ENCODE data around the gene ALG1L2. TPM values are rescaled to one million over a fixed set of nuclear protein-coding genes. Genes with fewer than 3 reads are reported as not detected.

The ALG1L2 gene
- total and polyA plus RNA-seq, 2 of the 8 experiments (the other 6 are each of a cell fraction or from before 2014, with no cell fraction given), result 0.15 to 1.7 TPM

- Histone ChIP-seq H3K36me3 (ENCODE audit: control insufficient read depth in 2 of 4, insufficient read depth in 4 of 4, low read length in 3 of 4) (no peaks in the 10 kb centered on the region), H2AK5ac (ENCODE audit: low read depth, low read length) (no peak overlapping the region), H2BK120ac (replicated peaks; ENCODE audit: low read depth, low read length) (no peak overlapping the region), H3K9me3 (ENCODE audit: insufficient read depth in 2 of 2, low read depth in 1 of 2, low read length in 1 of 2) (no peaks in the 10 kb centered on the region), H3K18ac (ENCODE audit: extremely low read depth, low read length) (no peak overlapping the region), H2BK12ac (ENCODE audit: low read depth, low read length) (no peak overlapping the region), H4K20me1 (replicated peaks in 1 of 2; ENCODE audit: control insufficient read depth in 1 of 2, insufficient read depth in 2 of 2, low read length in 2 of 2) (no peaks in the 10 kb centered on the region), H3K27ac (ENCODE audit: low read depth, low read length) (no peak overlapping the region), H4K8ac (ENCODE audit: extremely low read depth, insufficient read depth, low read length) (no peak overlapping the region), H3K23me2 (ENCODE audit: low read depth, low read length) (peaks cover 3% of the 10 kb centered on the region; the same call in 1 of the 2 replicates), H2BK15ac (ENCODE audit: low read length) (no peak overlapping the region), H4K91ac (replicated peaks; ENCODE audit: insufficient read length, low read length) (no peak overlapping the region), H3K27me3 (replicated peaks in 1 of 4; ENCODE audit: control insufficient read depth in 3 of 4, extremely low read depth in 1 of 4, insufficient read depth in 3 of 4, low read length in 3 of 4) (no peaks in the 10 kb centered on the region), H3K79me1 (ENCODE audit: low read depth, low read length) (no peaks in the 10 kb centered on the region), H3K56ac (replicated peaks; ENCODE audit: insufficient read length, low read depth, low read length) (no peak overlapping the region), H3K4me2 (ENCODE audit: insufficient read depth in 1 of 2, low read depth in 2 of 2, low read length in 2 of 2) (no peak overlapping the region), H3K9ac (replicated peaks in 1 of 4; ENCODE audit: extremely low read depth in 1 of 4, low read depth in 3 of 4, low read length in 3 of 4) (no peak overlapping the region), H2BK20ac (ENCODE audit: low read length) (no peak overlapping the region), H3K4me1 (replicated peaks in 1 of 4; ENCODE audit: control insufficient read depth in 3 of 4, insufficient read depth in 4 of 4, low read length in 3 of 4) (no peaks in the 10 kb centered on the region), H2AFZ (ENCODE audit: low read length) (no peak overlapping the region), H3K79me2 (ENCODE audit: control insufficient read depth in 1 of 2, insufficient read depth in 2 of 2, low read length in 2 of 2) (no peaks in the 10 kb centered on the region), H3K4ac (replicated peaks; ENCODE audit: insufficient read length, low read depth, low read length) (no peak overlapping the region), H2BK5ac (ENCODE audit: low read depth, low read length) (no peak overlapping the region), H3K23ac (ENCODE audit: insufficient read length) (no peak overlapping the region), H3K4me3 (ENCODE audit: extremely low read depth in 1 of 4, insufficient read depth in 2 of 4, low read depth in 3 of 4, low read length in 4 of 4) (no peak overlapping the region), H4K5ac (ENCODE audit: insufficient read length, low read depth, low read length) (no peak overlapping the region), H3K14ac (ENCODE audit: insufficient read length) (no peak overlapping the region)
- ChIA-PET POLR2A (ENCODE audit: partially characterized antibody) (no interaction called here), CTCF (ENCODE audit: partially characterized antibody) (no interaction called here)
- 73% methylated on average over 6 of the region's 6 CpGs; no CpG with 5 or more reads in 1 of the 2 experiments for WGBS, 2 experiments (ENCODE audit: extremely low coverage in 1 of 2, insufficient coverage in 1 of 2, insufficient read length in 1 of 2, insufficient replicate concordance in 2 of 2, low coverage in 1 of 2, low lambda C conversion rate in 2 of 2, missing lambda C conversion rate in 1 of 2)
- FAIRE-seq, result no peak
- no peak for DNase-seq (ENCODE audit: low read depth in 1 of 2, low spot score in 2 of 2)
- TF ChIP-seq CTCF (IDR thresholded peaks at IDR 0.05; ENCODE audit: control extremely low read depth in 1 of 3, insufficient read depth in 1 of 3, low read depth in 1 of 3, low read length in 3 of 3), result no peak
- no peak for TF ChIP-seq RNF2 (IDR thresholded peaks at IDR 0.05; ENCODE audit: borderline replicate concordance, low read depth, low read length, missing control alignments, poor library complexity, severe bottlenecking)
- no peak for TF ChIP-seq PHF8 (conservative IDR thresholded peaks at IDR 0.05; ENCODE audit: low read depth, low read length)
- no peak for TF ChIP-seq TAF7 (optimal IDR thresholded peaks at IDR 0.05; ENCODE audit: borderline replicate concordance, low read depth, low read length)
- no peak for TF ChIP-seq FOSL1 (IDR thresholded peaks at IDR 0.05; ENCODE audit: insufficient read depth, low read depth, low read length)
- no peak for TF ChIP-seq SP2 (IDR thresholded peaks at IDR 0.05; ENCODE audit: low read length)
- TF ChIP-seq HDAC6 (IDR thresholded peaks at IDR 0.05; ENCODE audit: low read depth, low read length), result no peak
- no peak for TF ChIP-seq RFX5 (IDR thresholded peaks at IDR 0.05; ENCODE audit: borderline replicate concordance, low read depth, low read length)
- TF ChIP-seq CHD2 (IDR thresholded peaks at IDR 0.05; ENCODE audit: low read length), result no peak
- no peak for TF ChIP-seq EZH2 (IDR thresholded peaks at IDR 0.05; ENCODE audit: low read depth, low read length, severe bottlenecking)
- TF ChIP-seq GABPA (IDR thresholded peaks at IDR 0.05; ENCODE audit: borderline replicate concordance, insufficient read depth, low read length), result no peak
- no peak for TF ChIP-seq EGR1 (IDR thresholded peaks at IDR 0.05; ENCODE audit: borderline replicate concordance, low read depth, low read length)
Observed at GRCh38 chr3:130048726-130049125, 32.9 kb upstream of the ALG1L2 start.
